HCT116 (cell line): ENCODE data around the gene DNLZ. TPM values are rescaled to one million over a fixed set of nuclear protein-coding genes. Genes with fewer than 3 reads are reported as not detected.

Experiments used
- ATAC-seq: fragments of 200-7000 bp; cut with Tn5 transposase; 2 replicates; pipeline ENCODE4 v1.9.1; 2020; ENCODE audit warnings: mild to moderate bottlenecking, moderate library complexity
- BruUV-seq: library from RNA; stranded (reverse); fragments of 400-500 nt; replicated peaks from 2 replicates; lab custom pipeline; 2021; lab: Mats Ljungman, UMichigan
- CTCF ChIA-PET: fragments of 300-600 bp; sonication (Branson Sonifier 250); formaldehyde crosslinking; loops from one replicate; lab custom pipeline; 2021; ENCODE audit warnings: antibody characterized with exemption; lab: Charles Lee
- POLR2A ChIA-PET: fragments of 300-600, 350-600 bp; sonication (Branson Sonifier 250); formaldehyde crosslinking; loops from one replicate; lab custom pipeline; 2021; ENCODE audit warnings: antibody characterized with exemption; lab: Charles Lee
- RAD21 ChIA-PET, 2 experiments: fragments of 300-600 bp; sonication (Branson Sonifier 250); formaldehyde crosslinking; loops; one replicate each; lab custom pipeline; 2023; ENCODE audit warnings: low total read pairs in 2 of 2; ENCODE audit not compliant: uncharacterized antibody in 2 of 2, unreplicated experiment in 2 of 2, low non-redundant PET in 1 of 2; lab: Charles Lee
- DNase-seq: peaks from one replicate; pipeline ENCODE4 v3.0.0-alpha.2; 2010; ENCODE audit warnings: low read depth, low spot score
- H2AFZ ChIP-seq: fragments of 200-600 bp; shearing (Covaris generic), sonication (generic); 2 replicates; pipeline ENCODE4 v1.6.1; 2017; ENCODE audit warnings: low read depth, mixed run types, mixed read lengths, antibody characterized with exemption, low read length; ENCODE audit not compliant: poor library complexity, severe bottlenecking
- H3K27ac ChIP-seq: 2 replicates; pipeline ENCODE4 v1.5.1; 2012; ENCODE audit warnings: low read depth, low read length
- H3K27me3 ChIP-seq: fragments of 200-600 bp; sonication (generic); 2 replicates; pipeline ENCODE4 v1.6.1; 2016; ENCODE audit warnings: mixed run types, low read length, mixed read lengths; ENCODE audit not compliant: insufficient read depth
- H3K36me3 ChIP-seq, 2 experiments: fragments of 200-500 bp in 1 of 2; fragments of 200-600 bp in 1 of 2; sonication (Bioruptor generic) in 1 of 2; sonication (generic) in 1 of 2; 2 replicates each; pipeline versions ENCODE4 v1.5.1 to v1.6.1; 2014 to 2016; ENCODE audit warnings: low read length in 2 of 2, inconsistent platforms in 1 of 2, mixed read lengths in 1 of 2, mixed run types in 1 of 2; ENCODE audit not compliant: insufficient read depth in 2 of 2, control insufficient read depth in 1 of 2
- H3K4me1 ChIP-seq, 2 experiments: fragments of 200-600 bp in 1 of 2; sonication (generic) in 1 of 2; 2 replicates each; pipeline versions ENCODE4 v1.5.1 to v1.6.1; 2012 to 2017; ENCODE audit warnings: low read length in 2 of 2, inconsistent platforms in 1 of 2, mild to moderate bottlenecking in 1 of 2, mixed read lengths in 1 of 2, mixed run types in 1 of 2, moderate library complexity in 1 of 2; ENCODE audit not compliant: insufficient read depth in 2 of 2, control insufficient read depth in 1 of 2
- H3K4me2 ChIP-seq: fragments of 200-600 bp; sonication (generic); 2 replicates; pipeline ENCODE4 v1.6.1; 2017; ENCODE audit warnings: mixed run types, low read length, mixed read lengths
- H3K4me3 ChIP-seq, 2 experiments: fragments of 200-600 bp in 1 of 2; sonication (generic) in 1 of 2; replicated peaks in 1 of 2; 2 replicates each; pipeline ENCODE4 v1.5.1; 2011 to 2016; ENCODE audit warnings: low read length in 2 of 2, control low read depth in 1 of 2, low read depth in 1 of 2, mild to moderate bottlenecking in 1 of 2, mixed read lengths in 1 of 2, mixed run types in 1 of 2
- H3K79me2 ChIP-seq: fragments of 200-600 bp; sonication (generic); 2 replicates; pipeline ENCODE4 v1.6.1; 2017; ENCODE audit warnings: mild to moderate bottlenecking, mixed run types, low read length, moderate library complexity, mixed read lengths; ENCODE audit not compliant: insufficient read depth
- H3K9ac ChIP-seq: fragments of 200-600 bp; sonication (generic); 2 replicates; pipeline ENCODE4 v1.6.1; 2016; ENCODE audit warnings: low read length, mixed read lengths
- H3K9me2 ChIP-seq: fragments of 200-600 bp; sonication (generic), shearing (Covaris generic); 2 replicates; pipeline ENCODE4 v1.6.1; 2017; ENCODE audit warnings: mixed run types, mild to moderate bottlenecking, moderate library complexity; ENCODE audit not compliant: insufficient read depth
- H3K9me3 ChIP-seq, 2 experiments: fragments of 200-500 bp in 1 of 2; fragments of 200-600 bp in 1 of 2; sonication (Bioruptor generic) in 1 of 2; sonication (generic) in 1 of 2; 2 replicates each; pipeline ENCODE4 v1.6.1; 2014 to 2017; ENCODE audit warnings: low read length in 2 of 2, mixed read lengths in 2 of 2, inconsistent platforms in 1 of 2, low read depth in 1 of 2, mild to moderate bottlenecking in 1 of 2, mixed run types in 1 of 2, moderate library complexity in 1 of 2; ENCODE audit not compliant: control insufficient read depth in 1 of 2, insufficient read depth in 1 of 2
- H4K20me1 ChIP-seq: fragments of 200-600 bp; sonication (generic), shearing (Covaris generic); 2 replicates; pipeline ENCODE4 v1.6.1; 2017; ENCODE audit warnings: mixed run types, mild to moderate bottlenecking, moderate library complexity; ENCODE audit not compliant: insufficient read depth
- CBX3 ChIP-seq: IDR thresholded peaks from 2 replicates; pipeline ENCODE4 v1.6.1; 2012; ENCODE audit warnings: low read depth
- CEBPB ChIP-seq: IDR thresholded peaks from 2 replicates; pipeline ENCODE4 v1.6.1; 2012; ENCODE audit warnings: low read depth
- ELF1 ChIP-seq: IDR thresholded peaks from 2 replicates; pipeline ENCODE4 v1.6.1; 2012; ENCODE audit warnings: low read depth, borderline replicate concordance
- POLR2AphosphoS5 ChIP-seq: IDR thresholded peaks from 2 replicates; pipeline ENCODE4 v1.6.1; 2011; ENCODE audit warnings: mild to moderate bottlenecking, low read depth, low read length, moderate library complexity
- REST ChIP-seq: IDR thresholded peaks from 2 replicates; pipeline ENCODE4 v1.6.1; 2012; ENCODE audit warnings: low read depth
- SIN3A ChIP-seq: IDR thresholded peaks from 2 replicates; pipeline ENCODE4 v1.6.1; 2012; ENCODE audit warnings: low read depth
- TCF7L2 ChIP-seq: IDR thresholded peaks from 2 replicates; pipeline ENCODE4 v1.7.0; 2011; ENCODE audit warnings: borderline replicate concordance, inconsistent platforms; ENCODE audit not compliant: insufficient read depth, insufficient read length; ENCODE audit errors: extremely low read depth
- ZBTB33 ChIP-seq: IDR thresholded peaks from 2 replicates; pipeline ENCODE4 v1.6.1; 2011; ENCODE audit warnings: mild to moderate bottlenecking, low read length, moderate library complexity; ENCODE audit not compliant: insufficient replicate concordance; ENCODE audit errors: extremely low read depth
- ZFX ChIP-seq: fragments of 450-650 bp; IDR thresholded peaks from 2 replicates; pipeline ENCODE4 v1.6.1; 2017
- intact Hi-C: fragments of 100-400 bp; cut with micrococcal nuclease; formaldehyde crosslinking; loops from 2 replicates; pipeline ENCODE4 v1.10.0; 2022
- total RNA-seq: library from RNA; stranded (reverse); gene quantifications from one replicate; pipeline ENCODE4 v1.2.1, GENCODE V29; 2021; ENCODE audit not compliant: unreplicated experiment

The DNLZ gene
- total RNA-seq, 1 experiment from 2014 or later: 21.9 TPM

GRCh38 chr9:136385015-136385414 lies 21.5 kb upstream of the DNLZ start:
- ChIA-PET CTCF (no interaction called here), RAD21 (interaction anchor here in 1 of 2 experiments (0.6 kb wide), 1 partner anchor 686 kb away, joined by 3 read pairs; no protein-coding TSS in a partner anchor), POLR2A (no interaction called here)
- Histone ChIP-seq H3K27me3 (no peaks in the 10 kb centered on the region), H3K4me1 (no peaks in the 10 kb centered on the region), H3K79me2 (no peaks in the 10 kb centered on the region; the same call in 1 of the 2 replicates), H3K9ac (no peak overlapping the region), H4K20me1 (no peaks in the 10 kb centered on the region), H3K9me3 (no peaks in the 10 kb centered on the region), H3K27ac (no peak overlapping the region), H3K36me3 (peaks cover 31 to 38% of the 10 kb centered on the region in 2 experiments; a peak in 3 of 4 replicates), H3K9me2 (no peaks in the 10 kb centered on the region), H3K4me3 (no peak overlapping the region), H3K4me2 (no peak overlapping the region), H2AFZ (no peak overlapping the region)
- no TSS peak for BruUV-seq
- TF ChIP-seq TCF7L2 (no peak), ZFX (no peak), CBX3 (no peak)
- intact Hi-C loops: no loop called here
- DNase-seq (no peak), ATAC-seq (no peak)

- no peaks in the 10 kb centered on the region for H3K4me1 ChIP-seq
- H4K20me1 ChIP-seq: no peaks in the 10 kb centered on the region
- POLR2A ChIA-PET: no interaction called here
- H3K36me3 ChIP-seq: peaks cover 24 to 28% of the 10 kb centered on the region in 2 experiments; a peak in 3 of 4 replicates
- no peak overlapping the region for H3K27ac ChIP-seq
- TF ChIP-seq ZBTB33 (no peak), CBX3 (no peak), ELF1 (no peak), POLR2AphosphoS5 (no peak), CEBPB (no peak), SIN3A (no peak), REST (no peak)
- TF ChIP-seq, all 23 proteins: peak for 0
- Histone ChIP-seq H3K4me3 (no peak overlapping the region), H3K79me2 (no peaks in the 10 kb centered on the region), H3K4me2 (no peak overlapping the region), H3K9ac (no peak overlapping the region), H3K9me2 (no peaks in the 10 kb centered on the region), H3K27me3 (no peaks in the 10 kb centered on the region), H2AFZ (no peak overlapping the region), H3K9me3 (no peaks in the 10 kb centered on the region)
- intact Hi-C loops: no loop called here
- CTCF ChIA-PET: no interaction called here
- no TSS peak for BruUV-seq
- RAD21 ChIA-PET: no interaction called here
- DNase-seq (no peak), ATAC-seq (no peak)
Measured at GRCh38 chr9:136383436-136383835, 19.9 kb upstream of the DNLZ start.
